Adipose tissue (tissue), 3 donors: Measurements from ENCODE around the gene UVSSA. TPM values are rescaled to one million over a fixed set of nuclear protein-coding genes. Genes with fewer than 3 reads are reported as not detected.

Experiments used
- H3K27ac ChIP-seq: one replicate; pipeline ENCODE4 v1.5.1; 2013; ENCODE audit warnings: low read depth, low read length
- WGBS, 3 donors: extraction: QIAGEN DNeasy Blood & Tissue Kit; methylation state at CpG; one replicate each; pipeline ENCODE4 v1.1.7; 2013; 5-methylcytosine and 5-hydroxymethylcytosine counted together
- polyA plus RNA-seq, 3 donors: library from polyadenylated mRNA; stranded (reverse); fragments of 200-250 nt; gene quantifications; one replicate each; pipeline ENCODE4 v1.2.3, GENCODE V29; 2013
- donor health status: healthy with polysubstance abuse.
- donor health status: Bipolar disorder and iron deficiency.
- donor health status: healthy.

Gene UVSSA
- polyA plus RNA-seq, 3 donors = 5.6 to 9.8 (median 7.0) TPM

- 3 to 7% (median 5%) methylated on average over 49 to 53 of the region's 53 CpGs for WGBS, 3 donors
- H3K27ac ChIP-seq = no peak overlapping the region
Observed at GRCh38 chr4:1407657-1408333, 60.8 kb downstream of the UVSSA start.

- WGBS, 3 donors = 7 to 13% (median 11%) methylated on average over 22 of the region's 22 CpGs
- H3K27ac ChIP-seq = no peak overlapping the region
Observed at GRCh38 chr4:1408418-1408817, 61.4 kb downstream of the UVSSA start.

- no peak overlapping the region for H3K27ac ChIP-seq
- WGBS, 3 donors = 26 to 32% (median 31%) methylated on average over 12 to 14 of the region's 14 CpGs
Observed at GRCh38 chr4:1409079-1409478, 62.1 kb downstream of the UVSSA start.

GRCh38 chr4:1409491-1410425 is 62.8 kb downstream of the UVSSA start:
- no peak overlapping the region for H3K27ac ChIP-seq
- 43 to 47% (median 43%) methylated on average over 24 to 27 of the region's 27 CpGs for WGBS, 3 donors

DNA sequence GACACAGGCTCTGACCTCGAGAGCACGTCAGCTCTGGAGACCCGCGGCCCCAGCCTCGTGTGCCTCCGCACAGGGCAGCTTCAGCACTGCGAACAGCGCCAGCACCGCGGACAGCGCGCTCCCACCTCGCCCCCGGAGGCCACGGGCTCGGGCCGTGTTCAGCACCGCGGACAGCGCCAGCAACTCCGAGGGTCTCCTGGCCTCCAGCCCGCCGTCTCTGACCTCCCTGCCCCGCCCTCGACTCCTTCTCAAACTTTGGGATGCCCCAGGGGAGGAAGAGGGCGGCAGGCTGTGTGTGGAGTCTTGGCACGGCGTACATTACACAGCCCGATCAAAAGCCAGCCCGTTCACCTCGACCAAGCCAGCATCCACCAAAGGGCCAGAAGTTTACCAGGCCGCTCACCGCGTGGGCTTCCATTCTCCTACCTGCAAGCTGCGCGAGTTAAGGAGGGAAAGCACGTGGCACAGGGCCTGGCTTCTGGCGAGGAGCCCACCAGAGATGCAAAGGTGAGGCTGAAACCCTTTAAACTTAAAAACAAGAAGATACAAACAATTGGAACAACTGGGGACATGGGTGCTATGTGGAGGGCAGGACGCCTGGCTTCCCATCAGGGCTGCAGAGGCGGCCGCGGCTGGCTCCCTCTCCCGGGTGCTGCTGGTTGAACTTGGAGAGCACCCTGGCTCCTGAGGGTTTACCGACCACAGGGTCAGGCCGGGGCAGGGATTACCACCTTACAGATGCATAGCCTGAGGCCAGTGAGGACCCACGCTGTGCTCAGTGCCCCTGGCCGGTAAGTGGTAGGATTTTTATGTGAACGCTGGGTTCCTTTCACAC is 63.7 kb downstream of the UVSSA start:
- 20 to 24% (median 23%) methylated on average over 42 to 48 of the region's 48 CpGs for WGBS, 3 donors

GRCh38 chr4:1411436-1412375 is 64.7 kb downstream of the UVSSA start:
- no peak overlapping the region for H3K27ac ChIP-seq
- 38 to 49% (median 45%) methylated on average over 17 of the region's 17 CpGs for WGBS, 3 donors

More for the DNA sequence above, 63.7 kb downstream of the UVSSA start:
- H3K27ac ChIP-seq = no peak overlapping the region

DNA sequence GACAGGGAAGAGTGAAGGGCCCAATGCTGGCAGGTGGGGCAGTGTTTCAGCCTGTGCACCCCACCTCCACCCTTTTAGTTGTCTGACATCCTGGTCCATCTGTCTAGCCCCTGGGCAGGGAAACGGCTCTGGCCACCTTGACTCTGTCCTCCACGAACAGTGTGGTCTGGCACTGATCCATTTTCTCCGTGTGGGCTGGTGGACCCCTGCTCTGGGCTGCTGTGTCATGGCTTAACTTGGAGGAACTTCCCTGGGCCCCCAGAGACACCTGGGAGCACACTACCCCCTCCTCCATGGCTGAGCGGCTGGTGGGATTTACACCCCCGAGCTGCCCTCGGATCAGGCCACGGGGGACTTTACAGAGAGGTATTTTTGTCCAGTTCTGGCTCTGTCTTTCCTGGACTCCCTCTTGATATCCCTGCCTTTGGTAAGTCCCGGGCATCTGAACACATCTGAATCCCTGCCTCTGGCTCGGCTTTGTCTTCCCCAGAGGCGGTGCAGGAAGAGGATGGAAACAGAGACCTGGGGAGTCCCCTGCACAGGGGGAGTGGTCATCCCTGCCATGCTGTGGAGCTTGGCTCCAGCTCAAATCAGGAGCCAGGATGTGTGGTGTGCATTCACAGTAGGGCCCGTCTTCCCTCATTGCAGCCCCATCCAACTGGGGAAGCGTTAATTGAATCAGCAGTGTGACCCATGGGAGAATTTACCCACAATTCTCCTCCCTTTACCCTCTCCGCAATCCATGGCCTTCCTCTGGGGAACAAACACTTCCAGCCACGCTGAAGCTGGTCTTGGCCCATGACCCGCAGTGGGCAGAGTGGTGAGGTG is 65.6 kb downstream of the UVSSA start:
- 56 to 62% (median 57%) methylated on average over 15 of the region's 15 CpGs for WGBS, 3 donors
- no peak overlapping the region for H3K27ac ChIP-seq

- no peak overlapping the region for H3K27ac ChIP-seq
- WGBS, 3 donors = 59 to 62% (median 60%) methylated on average over 15 to 16 of the region's 16 CpGs
Observed at GRCh38 chr4:1413204-1413663, 66.2 kb downstream of the UVSSA start.

- 15 to 21% (median 20%) methylated on average over 51 to 71 of the region's 77 CpGs for WGBS, 3 donors
- H3K27ac ChIP-seq = no peak overlapping the region
Observed at GRCh38 chr4:1413687-1414479, 66.9 kb downstream of the UVSSA start.

- no peak overlapping the region for H3K27ac ChIP-seq
- 33 to 37% (median 36%) methylated on average over 56 to 73 of the region's 75 CpGs for WGBS, 3 donors
Observed at GRCh38 chr4:1414831-1415680, 68.0 kb downstream of the UVSSA start.

DNA sequence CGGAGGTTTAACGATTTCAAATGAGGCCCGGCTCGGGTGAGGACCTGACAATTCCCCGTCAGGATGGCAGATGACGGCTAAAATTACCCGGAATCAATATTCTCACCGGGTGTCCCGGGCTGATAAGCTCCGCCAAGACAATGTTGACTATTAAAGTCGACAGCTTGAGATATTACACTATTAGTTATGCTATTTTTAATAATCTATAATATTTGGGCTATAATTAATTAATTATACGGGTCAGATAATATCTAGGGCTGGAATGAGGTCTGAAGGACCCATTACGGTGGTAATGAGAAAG is 68.6 kb downstream of the UVSSA start:
- H3K27ac ChIP-seq = no peak overlapping the region
- 25 to 71% (median 57%) methylated on average over 13 of the region's 13 CpGs for WGBS, 3 donors

DNA sequence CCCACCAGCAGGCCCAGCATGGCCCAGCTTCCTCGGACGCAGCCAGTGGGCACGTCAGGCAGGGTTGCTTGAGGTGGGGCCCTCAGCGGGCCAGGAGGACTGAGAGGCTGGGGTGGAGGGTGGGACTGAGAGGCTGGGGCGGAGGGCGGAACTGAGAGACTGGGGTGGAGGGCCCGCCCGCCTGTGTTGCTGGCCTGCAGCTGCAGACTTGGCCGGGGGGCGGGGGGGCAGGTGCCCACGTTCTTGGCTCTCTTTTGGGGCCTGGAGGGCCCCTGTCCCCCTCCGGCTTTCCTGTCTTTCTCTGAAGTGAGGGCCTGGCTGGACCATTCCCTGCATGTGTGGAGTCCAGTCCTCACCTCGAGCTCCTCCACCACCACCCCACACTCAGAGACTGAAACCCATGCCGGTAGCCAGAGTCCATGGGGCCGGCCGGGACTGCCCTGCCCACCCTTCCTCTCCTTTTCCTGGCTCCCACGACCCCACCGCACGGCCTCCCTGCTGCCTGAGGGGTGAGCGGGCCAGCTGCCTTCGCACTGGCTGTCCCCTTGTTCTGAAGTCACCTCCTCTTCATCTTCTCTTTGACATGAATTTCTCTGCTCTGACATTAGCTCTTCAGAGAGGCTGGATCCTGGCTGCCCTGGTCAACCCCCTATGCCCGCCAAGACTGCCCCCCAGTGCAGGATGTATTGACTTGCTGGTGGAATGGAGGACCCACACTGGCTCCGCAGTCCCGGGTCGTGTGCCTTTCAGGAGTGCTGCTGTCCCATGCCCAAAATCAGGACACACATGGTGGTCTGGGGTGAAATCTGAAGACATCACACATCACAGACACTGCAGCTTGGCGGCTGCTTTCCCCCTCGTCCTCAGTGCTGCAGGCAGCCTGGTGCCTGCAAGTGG is 69.3 kb downstream of the UVSSA start:
- 54 to 65% (median 58%) methylated on average over 24 to 27 of the region's 27 CpGs for WGBS, 3 donors
- no peak overlapping the region for H3K27ac ChIP-seq

GRCh38 chr4:1416948-1417260 is 69.9 kb downstream of the UVSSA start:
- no peak overlapping the region for H3K27ac ChIP-seq
- 54 to 71% (median 67%) methylated on average over 7 of the region's 7 CpGs for WGBS, 3 donors

GRCh38 chr4:1417522-1418390 is 70.7 kb downstream of the UVSSA start:
- WGBS, 3 donors = 70 to 78% (median 74%) methylated on average over 33 of the region's 33 CpGs
- H3K27ac ChIP-seq = no peak overlapping the region
